Liver (tissue), 9 donors: ENCODE data around the gene WRAP73. TPM values are rescaled to one million over a fixed set of nuclear protein-coding genes. Genes with fewer than 3 reads are reported as not detected.

Experiments used
- DNase-seq: peaks from one replicate; pipeline ENCODE4 v3.0.0-alpha.2; 2017; ENCODE audit warnings: low spot score
- H3K27ac ChIP-seq, 2 donors: one replicate each; pipeline ENCODE4 v1.7.0; 2013; ENCODE audit warnings: inconsistent platforms in 2 of 2, low read length in 2 of 2, control low read depth in 1 of 2, low read depth in 1 of 2, mild to moderate bottlenecking in 1 of 2
- H3K27me3 ChIP-seq, 4 donors: one replicate each; pipeline versions ENCODE4 v1.6.1 to v1.7.0; 2013; ENCODE audit warnings: low read length in 3 of 4, inconsistent platforms in 1 of 4, mild to moderate bottlenecking in 1 of 4, moderate library complexity in 1 of 4; ENCODE audit not compliant: control insufficient read depth in 4 of 4, insufficient read depth in 4 of 4
- H3K36me3 ChIP-seq, 4 donors: one replicate each; pipeline versions ENCODE4 v1.6.1 to v1.7.0; 2013; ENCODE audit warnings: low read length in 3 of 4, mild to moderate bottlenecking in 3 of 4, low read depth in 1 of 4, moderate library complexity in 1 of 4; ENCODE audit not compliant: control insufficient read depth in 4 of 4, insufficient read depth in 3 of 4
- H3K4me1 ChIP-seq, 4 donors: one replicate each; pipeline versions ENCODE4 v1.6.1 to v1.7.0; 2013; ENCODE audit warnings: low read length in 3 of 4, mild to moderate bottlenecking in 3 of 4, moderate library complexity in 1 of 4; ENCODE audit not compliant: control insufficient read depth in 4 of 4, insufficient read depth in 4 of 4
- H3K4me3 ChIP-seq, 3 donors: one replicate each; pipeline versions ENCODE4 v1.6.1 to v1.7.0; 2013; ENCODE audit warnings: low read length in 3 of 3, control low read depth in 1 of 3, low read depth in 1 of 3, mild to moderate bottlenecking in 1 of 3
- H3K9ac ChIP-seq, 2 donors: one replicate each; pipeline ENCODE4 v1.7.0; 2013; ENCODE audit warnings: low read length in 2 of 2, mild to moderate bottlenecking in 2 of 2, moderate library complexity in 2 of 2, control low read depth in 1 of 2, low read depth in 1 of 2
- H3K9me3 ChIP-seq, 4 donors: one replicate each; pipeline versions ENCODE4 v1.6.1 to v1.7.0; 2013; ENCODE audit warnings: low read length in 3 of 4; ENCODE audit not compliant: control insufficient read depth in 4 of 4
- ATF3 ChIP-seq: IDR thresholded peaks from 2 replicates; pipeline ENCODE4 v1.6.1; 2016; ENCODE audit warnings: antibody characterized with exemption
- EGR1 ChIP-seq, 2 donors: IDR thresholded peaks; 2 replicates each; pipeline ENCODE4 v1.6.1; 2016 to 2018; ENCODE audit warnings: antibody characterized with exemption in 2 of 2, low read depth in 2 of 2
- FOXA1 ChIP-seq: IDR thresholded peaks from 2 replicates; pipeline ENCODE4 v1.6.1; 2016; ENCODE audit warnings: antibody characterized with exemption
- FOXA2 ChIP-seq: IDR thresholded peaks from 2 replicates; pipeline ENCODE4 v1.6.1; 2016; ENCODE audit warnings: antibody characterized with exemption
- HNF4A ChIP-seq, 2 donors: conservative IDR thresholded peaks; 2 replicates each; pipeline ENCODE4 v1.6.1; 2016; ENCODE audit warnings: antibody characterized with exemption in 2 of 2, mild to moderate bottlenecking in 2 of 2
- HNF4G ChIP-seq: IDR thresholded peaks from 2 replicates; pipeline ENCODE4 v1.6.1; 2016; ENCODE audit warnings: antibody characterized with exemption
- JUND ChIP-seq, 2 donors: IDR thresholded peaks; 2 replicates each; pipeline ENCODE4 v1.6.1; 2016; ENCODE audit warnings: antibody characterized with exemption in 2 of 2
- MAX ChIP-seq: IDR thresholded peaks from 2 replicates; pipeline ENCODE4 v1.6.1; 2016; ENCODE audit warnings: antibody characterized with exemption
- NR2F2 ChIP-seq: IDR thresholded peaks from 2 replicates; pipeline ENCODE4 v1.6.1; 2016; ENCODE audit warnings: antibody characterized with exemption
- RAD21 ChIP-seq, 2 donors: IDR thresholded peaks; 2 replicates each; pipeline ENCODE4 v1.6.1; 2016; ENCODE audit warnings: antibody characterized with exemption in 2 of 2, mild to moderate bottlenecking in 2 of 2
- REST ChIP-seq: IDR thresholded peaks from 2 replicates; pipeline ENCODE4 v1.6.1; 2016; ENCODE audit warnings: antibody characterized with exemption, mild to moderate bottlenecking
- RXRA ChIP-seq, 2 donors: IDR thresholded peaks; 2 replicates each; pipeline ENCODE4 v1.6.1; 2017 to 2018; ENCODE audit warnings: antibody characterized with exemption in 2 of 2, mild to moderate bottlenecking in 1 of 2
- SP1 ChIP-seq: IDR thresholded peaks from 2 replicates; pipeline ENCODE4 v1.6.1; 2018; ENCODE audit warnings: antibody characterized with exemption, mild to moderate bottlenecking
- TAF1 ChIP-seq: conservative IDR thresholded peaks from 2 replicates; pipeline ENCODE4 v1.6.1; 2016; ENCODE audit warnings: antibody characterized with exemption, mild to moderate bottlenecking
- YY1 ChIP-seq: IDR thresholded peaks from 2 replicates; pipeline ENCODE4 v1.6.1; 2016; ENCODE audit warnings: antibody characterized with exemption, mild to moderate bottlenecking
- ZBTB33 ChIP-seq: IDR thresholded peaks from 2 replicates; pipeline ENCODE4 v1.6.1; 2016; ENCODE audit warnings: antibody characterized with exemption
- WGBS: extraction: QIAGEN DNeasy Blood & Tissue Kit; methylation state at CpG from one replicate; pipeline ENCODE4 v1.1.7; 2013; 5-methylcytosine and 5-hydroxymethylcytosine counted together
- polyA plus RNA-seq, 2 donors: library from polyadenylated mRNA; stranded (reverse) in 1 of 2; unstranded in 1 of 2; fragments of 200-250 nt in 1 of 2; fragments of >200 nt in 1 of 2; fragmentation: Nextera tagmentation in 1 of 2; extraction: Ambion mirVana in 1 of 2; gene quantifications; one replicate each; pipeline versions ENCODE4 v1.2.1 to v1.2.3, GENCODE V29; 2013 to 2015
- total RNA-seq, 2 donors: library from RNA; depleted of rRNA; stranded (reverse); fragments of >200 nt; gene quantifications; one replicate each; pipeline ENCODE4 v1.2.3, GENCODE V29; 2014
- TF ChIP-seq, protein P1 (sequence below): fragments of 150-350 bp; IDR thresholded peaks from 2 replicates; pipeline ENCODE4 v1.5.1; 2017; ENCODE audit warnings: improper control_type of control experiment, low read depth, low read length; ENCODE audit not compliant: missing input control
- donor health status: healthy.
- donor health status: healthy.
- donor health status: healthy.
- donor health status: healthy.
- donor health status: healthy.

Gene WRAP73
- total and polyA plus RNA-seq, 4 donors: 7.6 to 14.6 (median 10.0) TPM

GRCh38 chr1:3626025-3626424 is 23.9 kb downstream of the WRAP73 start (continued):
- TF ChIP-seq, protein P1, sequence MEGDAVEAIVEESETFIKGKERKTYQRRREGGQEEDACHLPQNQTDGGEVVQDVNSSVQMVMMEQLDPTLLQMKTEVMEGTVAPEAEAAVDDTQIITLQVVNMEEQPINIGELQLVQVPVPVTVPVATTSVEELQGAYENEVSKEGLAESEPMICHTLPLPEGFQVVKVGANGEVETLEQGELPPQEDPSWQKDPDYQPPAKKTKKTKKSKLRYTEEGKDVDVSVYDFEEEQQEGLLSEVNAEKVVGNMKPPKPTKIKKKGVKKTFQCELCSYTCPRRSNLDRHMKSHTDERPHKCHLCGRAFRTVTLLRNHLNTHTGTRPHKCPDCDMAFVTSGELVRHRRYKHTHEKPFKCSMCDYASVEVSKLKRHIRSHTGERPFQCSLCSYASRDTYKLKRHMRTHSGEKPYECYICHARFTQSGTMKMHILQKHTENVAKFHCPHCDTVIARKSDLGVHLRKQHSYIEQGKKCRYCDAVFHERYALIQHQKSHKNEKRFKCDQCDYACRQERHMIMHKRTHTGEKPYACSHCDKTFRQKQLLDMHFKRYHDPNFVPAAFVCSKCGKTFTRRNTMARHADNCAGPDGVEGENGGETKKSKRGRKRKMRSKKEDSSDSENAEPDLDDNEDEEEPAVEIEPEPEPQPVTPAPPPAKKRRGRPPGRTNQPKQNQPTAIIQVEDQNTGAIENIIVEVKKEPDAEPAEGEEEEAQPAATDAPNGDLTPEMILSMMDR: no peak

DNA sequence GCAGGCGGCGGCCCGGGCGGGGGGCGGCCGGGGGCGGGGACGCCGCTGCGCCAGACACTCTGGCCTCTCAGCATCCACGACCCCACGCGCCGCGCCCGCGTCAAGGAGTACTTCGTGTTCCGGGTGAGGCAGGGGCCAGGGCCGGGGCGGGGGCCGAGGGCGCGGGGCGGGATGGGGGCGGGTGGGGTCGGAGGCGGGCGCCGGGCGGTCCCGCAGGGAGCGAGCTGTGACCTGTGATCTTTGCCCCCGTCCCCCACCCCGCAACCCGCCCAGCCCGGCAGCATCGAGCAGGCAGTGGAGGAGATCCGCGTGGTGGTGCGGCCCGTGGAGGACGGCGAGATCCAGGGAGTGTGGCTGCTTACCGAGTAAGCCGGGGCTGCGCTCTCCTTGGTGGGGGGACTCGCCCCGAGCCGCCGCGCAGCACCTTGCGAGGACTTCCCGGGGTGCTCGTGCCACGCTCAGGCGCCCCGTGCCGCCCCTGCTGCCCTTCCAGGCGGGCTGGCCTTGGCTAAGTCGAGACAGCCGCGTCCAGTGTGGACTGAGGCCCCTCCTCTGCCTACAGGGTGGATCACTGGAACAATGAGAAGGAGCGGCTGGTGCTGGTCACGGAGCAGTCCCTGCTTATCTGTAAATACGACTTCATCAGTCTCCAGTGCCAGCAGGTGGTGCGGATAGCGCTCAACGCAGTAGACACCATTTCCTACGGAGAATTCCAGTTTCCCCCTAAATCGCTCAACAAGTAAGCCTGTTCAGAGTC is 24.6 kb downstream of the WRAP73 start:
- H3K27me3 ChIP-seq: no peaks in the 10 kb centered on the region
- DNase-seq: peak; percentile 70
- peak overlapping the region; percentile 44 to 52 for H3K9ac ChIP-seq
- H3K4me1 ChIP-seq: peaks cover 9 to 39% (median 33%) of the 10 kb centered on the region in 4 donors
- peaks cover 10 to 28% (median 20%) of the 10 kb centered on the region in 4 donors for H3K36me3 ChIP-seq
- 1% methylated on average over 71 of the region's 71 CpGs for WGBS
- H3K4me3 ChIP-seq: peak overlapping the region; percentile 57 to 96 (median 84)
- TF ChIP-seq HNF4A (conservative IDR thresholded peaks at IDR 0.05): peak; percentile 25 to 44
- TF ChIP-seq SP1: peak; percentile 20
- no peak for TF ChIP-seq RAD21 (IDR thresholded peaks at IDR 0.05)
- TF ChIP-seq TAF1: no peak
- no peak for TF ChIP-seq MAX
- TF ChIP-seq ATF3: no peak
- H3K9me3 ChIP-seq: no peaks in the 10 kb centered on the region
- peak overlapping the region; percentile 59 to 77 for H3K27ac ChIP-seq

GRCh38 chr1:3624200-3625136 is 25.4 kb downstream of the WRAP73 start, which contains the start of gene TPRG1L:
Gene TPRG1L, plus strand, starts transcription at chr1:3625015. Its CDS starts 58 bp downstream, at chr1:3625073.
- peaks cover 10 to 21% (median 18%) of the 10 kb centered on the region in 4 donors for H3K36me3 ChIP-seq
- DNase-seq: peak; percentile 99
- WGBS: under 1% methylated on average over 108 of the region's 108 CpGs
- H3K27me3 ChIP-seq: no peaks in the 10 kb centered on the region
- H3K4me3 ChIP-seq: peak within 1 kb of the TSS; percentile 71 to 96 (median 84)
- peaks cover 9 to 39% (median 33%) of the 10 kb centered on the region in 4 donors for H3K4me1 ChIP-seq
- peak within 1 kb of the TSS; percentile 52 to 60 for H3K9ac ChIP-seq
- no peaks in the 10 kb centered on the region for H3K9me3 ChIP-seq
- peak within 1 kb of the TSS; percentile 59 to 78 for H3K27ac ChIP-seq
- no peak for TF ChIP-seq NR2F2
- TF ChIP-seq FOXA2: peak; percentile 99
- TF ChIP-seq, protein P1: no peak
- TF ChIP-seq ZBTB33: no peak
- TF ChIP-seq SP1: peak; percentile 66
- no peak for TF ChIP-seq MAX
- peak; percentile 98 for TF ChIP-seq FOXA1
- no peak for TF ChIP-seq JUND (IDR thresholded peaks at IDR 0.05)
- no peak for TF ChIP-seq EGR1 (IDR thresholded peaks at IDR 0.05; ENCODE audit: low read depth in 2 of 2)
- no peak for TF ChIP-seq RXRA (IDR thresholded peaks at IDR 0.05)
- no peak for TF ChIP-seq YY1
- TF ChIP-seq REST: no peak
- no peak for TF ChIP-seq HNF4G
- no peak for TF ChIP-seq HNF4A (conservative IDR thresholded peaks at IDR 0.05)
- TF ChIP-seq RAD21 (IDR thresholded peaks at IDR 0.05): no peak
